PC-9 (cell line): ENCODE data around the gene DCHS1.

ENCODE experiments used
- EZH2 ChIP-seq: fragments of 200-600 bp; sonication (generic); IDR thresholded peaks from 2 replicates; pipeline ENCODE4 v1.8.0; 2017; ENCODE audit warnings: antibody characterized with exemption, low read depth
- TF ChIP-seq, protein P1 (sequence below): fragments of 200-600 bp; sonication (generic); conservative IDR thresholded peaks from 2 replicates; pipeline ENCODE4 v1.6.1; 2017; ENCODE audit warnings: mixed run types, antibody characterized with exemption, mild to moderate bottlenecking, moderate library complexity

DNA sequence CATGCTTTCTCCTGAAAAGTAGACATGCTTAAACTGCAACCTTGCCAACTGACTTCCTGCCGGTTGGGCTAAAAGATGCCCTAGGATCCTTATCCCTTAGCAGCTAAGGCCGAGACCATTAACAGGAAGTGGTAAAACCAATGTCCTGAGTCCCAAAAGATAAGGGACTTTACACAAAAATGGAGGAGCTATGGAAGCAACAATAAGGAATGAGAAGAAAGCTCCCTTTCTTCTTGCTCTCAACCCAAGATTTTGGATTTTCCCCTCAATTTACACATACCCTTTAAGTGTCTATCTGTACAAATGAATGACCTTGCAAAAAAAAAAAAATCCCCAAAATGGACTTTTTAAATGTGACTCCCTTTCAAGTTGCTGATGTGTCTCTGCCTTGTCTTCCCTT lies 16.4 kb upstream of the DCHS1 start:
- TF ChIP-seq, protein P1, sequence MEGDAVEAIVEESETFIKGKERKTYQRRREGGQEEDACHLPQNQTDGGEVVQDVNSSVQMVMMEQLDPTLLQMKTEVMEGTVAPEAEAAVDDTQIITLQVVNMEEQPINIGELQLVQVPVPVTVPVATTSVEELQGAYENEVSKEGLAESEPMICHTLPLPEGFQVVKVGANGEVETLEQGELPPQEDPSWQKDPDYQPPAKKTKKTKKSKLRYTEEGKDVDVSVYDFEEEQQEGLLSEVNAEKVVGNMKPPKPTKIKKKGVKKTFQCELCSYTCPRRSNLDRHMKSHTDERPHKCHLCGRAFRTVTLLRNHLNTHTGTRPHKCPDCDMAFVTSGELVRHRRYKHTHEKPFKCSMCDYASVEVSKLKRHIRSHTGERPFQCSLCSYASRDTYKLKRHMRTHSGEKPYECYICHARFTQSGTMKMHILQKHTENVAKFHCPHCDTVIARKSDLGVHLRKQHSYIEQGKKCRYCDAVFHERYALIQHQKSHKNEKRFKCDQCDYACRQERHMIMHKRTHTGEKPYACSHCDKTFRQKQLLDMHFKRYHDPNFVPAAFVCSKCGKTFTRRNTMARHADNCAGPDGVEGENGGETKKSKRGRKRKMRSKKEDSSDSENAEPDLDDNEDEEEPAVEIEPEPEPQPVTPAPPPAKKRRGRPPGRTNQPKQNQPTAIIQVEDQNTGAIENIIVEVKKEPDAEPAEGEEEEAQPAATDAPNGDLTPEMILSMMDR = no peak
- no peak for TF ChIP-seq EZH2
